Measurements from ENCODE around the gene KRTAP5-10. TPM values are rescaled to one million over a fixed set of nuclear protein-coding genes. Genes with fewer than 3 reads are reported as not detected.
"Not testable (repeated sequence)": the region's sequence is repeated elsewhere in the genome, so short reads cannot be mapped to it uniquely, and the experiment has no call there.

Gene KRTAP5-10
- total RNA-seq, 1 experiment from 2014 or later = not detected

- H3K36me3 Mint-ChIP-seq (ENCODE audit: insufficient read depth, unreplicated experiment) = no peaks in the 10 kb centered on the region
- no peaks in the 10 kb centered on the region for H3K9me3 Mint-ChIP-seq (ENCODE audit: low read depth, unreplicated experiment)
- H3K4me1 Mint-ChIP-seq (ENCODE audit: low read depth, unreplicated experiment) = peaks cover 9% of the 10 kb centered on the region
- intact Hi-C loops (cut with micrococcal nuclease; ENCODE audit: unreplicated experiment) = no loop called here
- CTCF ChIA-PET = interaction anchor here (1.0 kb wide), 1 partner anchor 13 kb away, joined by 3 read pairs; no protein-coding TSS in a partner anchor
- no TSS peak for BruUV-seq (replicated peaks)
- TF ChIP-seq, protein P1, sequence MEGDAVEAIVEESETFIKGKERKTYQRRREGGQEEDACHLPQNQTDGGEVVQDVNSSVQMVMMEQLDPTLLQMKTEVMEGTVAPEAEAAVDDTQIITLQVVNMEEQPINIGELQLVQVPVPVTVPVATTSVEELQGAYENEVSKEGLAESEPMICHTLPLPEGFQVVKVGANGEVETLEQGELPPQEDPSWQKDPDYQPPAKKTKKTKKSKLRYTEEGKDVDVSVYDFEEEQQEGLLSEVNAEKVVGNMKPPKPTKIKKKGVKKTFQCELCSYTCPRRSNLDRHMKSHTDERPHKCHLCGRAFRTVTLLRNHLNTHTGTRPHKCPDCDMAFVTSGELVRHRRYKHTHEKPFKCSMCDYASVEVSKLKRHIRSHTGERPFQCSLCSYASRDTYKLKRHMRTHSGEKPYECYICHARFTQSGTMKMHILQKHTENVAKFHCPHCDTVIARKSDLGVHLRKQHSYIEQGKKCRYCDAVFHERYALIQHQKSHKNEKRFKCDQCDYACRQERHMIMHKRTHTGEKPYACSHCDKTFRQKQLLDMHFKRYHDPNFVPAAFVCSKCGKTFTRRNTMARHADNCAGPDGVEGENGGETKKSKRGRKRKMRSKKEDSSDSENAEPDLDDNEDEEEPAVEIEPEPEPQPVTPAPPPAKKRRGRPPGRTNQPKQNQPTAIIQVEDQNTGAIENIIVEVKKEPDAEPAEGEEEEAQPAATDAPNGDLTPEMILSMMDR (IDR thresholded peaks at IDR 0.05; ENCODE audit: unreplicated experiment) = no peak
- DNase-seq = no peak
- H3K4me3 Mint-ChIP-seq (ENCODE audit: low read depth, unreplicated experiment) = no peak overlapping the region
- H3K27me3 Mint-ChIP-seq (ENCODE audit: unreplicated experiment) = peaks cover 58% of the 10 kb centered on the region
- no peak overlapping the region for H3K27ac Mint-ChIP-seq (ENCODE audit: unreplicated experiment)
These were observed 10.5 kb downstream of the KRTAP5-10 start for GRCh38 chr11:71575723-71576424.

DNA sequence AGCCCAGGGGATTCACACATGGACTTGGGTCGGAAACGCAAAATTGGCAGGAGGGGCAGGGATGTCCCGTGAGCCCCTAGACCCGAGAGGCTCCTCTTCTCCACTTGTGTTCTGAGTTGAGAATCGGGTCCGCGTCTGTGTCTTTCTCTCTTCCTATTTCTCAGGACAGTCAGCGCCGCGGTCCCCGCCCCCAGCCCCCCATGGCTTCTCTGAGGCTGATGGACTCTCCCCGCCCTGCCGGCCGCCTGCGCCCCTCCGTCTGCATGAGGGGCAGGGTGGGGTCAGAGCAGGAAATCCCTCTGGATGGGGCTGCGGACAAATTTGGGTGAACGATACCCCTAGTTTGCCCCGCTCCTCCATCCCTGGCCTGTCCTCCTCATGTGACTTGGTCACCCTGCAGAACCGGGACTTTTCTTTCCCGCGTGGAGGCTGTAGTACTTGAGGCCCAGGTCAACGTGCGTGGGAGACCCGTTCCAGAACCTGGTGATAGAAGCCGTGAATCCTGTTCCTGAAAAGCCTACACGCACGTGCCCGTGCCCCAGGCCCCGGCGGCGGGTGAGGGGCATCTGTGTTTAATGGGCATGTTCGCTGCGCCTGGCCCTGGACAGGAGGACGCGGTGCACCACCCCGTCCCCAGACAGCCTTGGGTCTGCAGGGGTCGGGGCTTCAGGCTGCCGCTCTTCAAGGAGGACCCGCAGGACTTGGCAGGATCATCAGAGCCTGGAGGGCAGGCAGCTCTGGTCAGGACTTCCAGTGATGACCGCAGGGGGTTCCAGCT, 11.5 kb downstream of the KRTAP5-10 start:
- CTCF ChIA-PET = interaction anchor here (1.0 kb wide), 1 partner anchor 14 kb away, joined by 3 read pairs; no protein-coding TSS in a partner anchor
- H3K4me3 Mint-ChIP-seq (ENCODE audit: low read depth, unreplicated experiment); intact Hi-C loops (cut with micrococcal nuclease; ENCODE audit: unreplicated experiment): not testable (repeated sequence)

GRCh38 chr11:71577469-71578004, 12.2 kb downstream of the KRTAP5-10 start:
- CTCF ChIA-PET = interaction anchor here (0.6 kb wide), 1 partner anchor 754 kb away, joined by 5 read pairs; no protein-coding TSS in a partner anchor
- no peaks in the 10 kb centered on the region for H3K36me3 Mint-ChIP-seq (ENCODE audit: insufficient read depth, unreplicated experiment)
- H3K4me1 Mint-ChIP-seq (ENCODE audit: low read depth, unreplicated experiment) = peaks cover 23% of the 10 kb centered on the region
- H3K27ac Mint-ChIP-seq (ENCODE audit: unreplicated experiment) = no peak overlapping the region
- intact Hi-C loops (cut with micrococcal nuclease; ENCODE audit: unreplicated experiment) = no loop called here
- H3K9me3 Mint-ChIP-seq (ENCODE audit: low read depth, unreplicated experiment) = no peaks in the 10 kb centered on the region
- H3K4me3 Mint-ChIP-seq (ENCODE audit: low read depth, unreplicated experiment) = no peak overlapping the region
- DNase-seq = no peak
- peaks cover 63% of the 10 kb centered on the region for H3K27me3 Mint-ChIP-seq (ENCODE audit: unreplicated experiment)
- TF ChIP-seq, protein P1 (IDR thresholded peaks at IDR 0.05; ENCODE audit: unreplicated experiment) = no peak
- BruUV-seq (replicated peaks) = no TSS peak

More for the DNA sequence above, 11.5 kb downstream of the KRTAP5-10 start:
- BruUV-seq (replicated peaks); H3K9me3 Mint-ChIP-seq (ENCODE audit: low read depth, unreplicated experiment); H3K27ac Mint-ChIP-seq (ENCODE audit: unreplicated experiment); H3K36me3 Mint-ChIP-seq (ENCODE audit: insufficient read depth, unreplicated experiment); DNase-seq: not testable (repeated sequence)
- Mint-ChIP-seq H3K27me3 (ENCODE audit: unreplicated experiment) (peaks cover 62% of the 10 kb centered on the region), H3K4me1 (ENCODE audit: low read depth, unreplicated experiment) (peaks cover 19% of the 10 kb centered on the region)

- H3K27ac Mint-ChIP-seq (ENCODE audit: unreplicated experiment); intact Hi-C loops (cut with micrococcal nuclease; ENCODE audit: unreplicated experiment); BruUV-seq (replicated peaks); H3K4me3 Mint-ChIP-seq (ENCODE audit: low read depth, unreplicated experiment); H3K36me3 Mint-ChIP-seq (ENCODE audit: insufficient read depth, unreplicated experiment); DNase-seq; H3K9me3 Mint-ChIP-seq (ENCODE audit: low read depth, unreplicated experiment): not testable (repeated sequence)
- H3K4me1 Mint-ChIP-seq (ENCODE audit: low read depth, unreplicated experiment) = peaks cover 23% of the 10 kb centered on the region
- CTCF ChIA-PET = interaction anchor here (0.6 to 0.9 kb wide), 4 partner anchors 10 to 207 kb away, joined by 3 to 5 read pairs (median 4); no protein-coding TSS in a partner anchor
- peaks cover 46% of the 10 kb centered on the region for H3K27me3 Mint-ChIP-seq (ENCODE audit: unreplicated experiment)
These were observed 14.2 kb downstream of the KRTAP5-10 start for GRCh38 chr11:71579513-71579912.

Data from Calu3 (cell line).